ENCODE measurements around the gene MEP1B. TPM values are rescaled to one million over a fixed set of nuclear protein-coding genes. Genes with fewer than 3 reads are reported as not detected.

MEP1B gene
- total RNA-seq: not detected
- long read RNA-seq: 0 reads

GRCh38 chr18:32189790-32190189 lies at the start of gene MEP1B:
Gene MEP1B, plus strand, starts transcription at chr18:32190039. Its CDS starts 32 bp downstream, at chr18:32190071.
- no peak within 1 kb of the TSS for H3K27ac ChIP-seq (replicated peaks)
- no peaks in the 10 kb centered on the region for H3K4me1 ChIP-seq
- no peaks in the 10 kb centered on the region for H3K36me3 ChIP-seq
- H3K9me3 ChIP-seq (replicated peaks): peaks cover 5% of the 10 kb centered on the region
- TF ChIP-seq, protein P1, sequence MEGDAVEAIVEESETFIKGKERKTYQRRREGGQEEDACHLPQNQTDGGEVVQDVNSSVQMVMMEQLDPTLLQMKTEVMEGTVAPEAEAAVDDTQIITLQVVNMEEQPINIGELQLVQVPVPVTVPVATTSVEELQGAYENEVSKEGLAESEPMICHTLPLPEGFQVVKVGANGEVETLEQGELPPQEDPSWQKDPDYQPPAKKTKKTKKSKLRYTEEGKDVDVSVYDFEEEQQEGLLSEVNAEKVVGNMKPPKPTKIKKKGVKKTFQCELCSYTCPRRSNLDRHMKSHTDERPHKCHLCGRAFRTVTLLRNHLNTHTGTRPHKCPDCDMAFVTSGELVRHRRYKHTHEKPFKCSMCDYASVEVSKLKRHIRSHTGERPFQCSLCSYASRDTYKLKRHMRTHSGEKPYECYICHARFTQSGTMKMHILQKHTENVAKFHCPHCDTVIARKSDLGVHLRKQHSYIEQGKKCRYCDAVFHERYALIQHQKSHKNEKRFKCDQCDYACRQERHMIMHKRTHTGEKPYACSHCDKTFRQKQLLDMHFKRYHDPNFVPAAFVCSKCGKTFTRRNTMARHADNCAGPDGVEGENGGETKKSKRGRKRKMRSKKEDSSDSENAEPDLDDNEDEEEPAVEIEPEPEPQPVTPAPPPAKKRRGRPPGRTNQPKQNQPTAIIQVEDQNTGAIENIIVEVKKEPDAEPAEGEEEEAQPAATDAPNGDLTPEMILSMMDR (IDR thresholded peaks at IDR 0.05; ENCODE audit: borderline replicate concordance): no peak
- no peaks in the 10 kb centered on the region for H3K27me3 ChIP-seq (ENCODE audit: low read depth)
- intact Hi-C loops (cut with micrococcal nuclease): no loop called here
- no peak within 1 kb of the TSS for H3K4me3 ChIP-seq
- DNase-seq: no peak

- intact Hi-C loops (cut with micrococcal nuclease): no loop called here
- no peak overlapping the region for H3K27ac ChIP-seq (replicated peaks)
- no peaks in the 10 kb centered on the region for H3K36me3 ChIP-seq
- TF ChIP-seq, protein P1 (IDR thresholded peaks at IDR 0.05; ENCODE audit: borderline replicate concordance): no peak
- no peaks in the 10 kb centered on the region for H3K4me1 ChIP-seq
- H3K4me3 ChIP-seq: no peak overlapping the region
- no peaks in the 10 kb centered on the region for H3K27me3 ChIP-seq (ENCODE audit: low read depth)
- no peak for DNase-seq
- peaks cover 11% of the 10 kb centered on the region for H3K9me3 ChIP-seq (replicated peaks)
These were observed 41.5 kb upstream of the MEP1B start for GRCh38 chr18:32148185-32148870.

- H3K4me1 ChIP-seq: no peaks in the 10 kb centered on the region
- no peak for DNase-seq
- H3K4me3 ChIP-seq: no peak overlapping the region
- peaks cover 11% of the 10 kb centered on the region for H3K9me3 ChIP-seq (replicated peaks)
- H3K36me3 ChIP-seq: no peaks in the 10 kb centered on the region
- peaks cover 6% of the 10 kb centered on the region for H3K27me3 ChIP-seq (ENCODE audit: low read depth)
- TF ChIP-seq, protein P1 (IDR thresholded peaks at IDR 0.05; ENCODE audit: borderline replicate concordance): no peak
- intact Hi-C loops (cut with micrococcal nuclease): loop anchor here (2.0 kb wide), 1 partner anchor 398 kb away; no protein-coding TSS in a partner anchor
- no peak overlapping the region for H3K27ac ChIP-seq (replicated peaks)
These were observed 37.0 kb upstream of the MEP1B start for GRCh38 chr18:32152705-32153448.

DNA sequence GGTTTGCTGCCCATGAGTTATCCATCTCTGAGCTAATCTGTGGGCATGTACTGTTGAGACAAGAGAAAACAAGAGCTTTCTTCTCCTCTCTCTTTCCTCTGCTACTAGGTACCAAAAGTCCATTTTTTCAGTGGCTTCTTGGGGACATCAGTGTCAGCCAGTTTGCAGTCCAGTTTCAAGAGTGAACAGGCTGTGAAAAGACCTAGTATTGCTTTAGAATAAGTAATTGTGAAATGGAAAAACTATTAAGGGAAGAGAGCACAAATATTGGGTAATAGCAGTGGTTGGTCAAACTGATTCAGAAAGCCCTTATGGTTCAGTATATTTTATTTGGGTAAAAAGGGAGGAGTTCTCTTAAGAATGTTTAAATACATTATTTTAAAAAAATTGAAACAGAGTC lies 33.0 kb upstream of the MEP1B start:
- H3K27ac ChIP-seq (replicated peaks): no peak overlapping the region

DNA sequence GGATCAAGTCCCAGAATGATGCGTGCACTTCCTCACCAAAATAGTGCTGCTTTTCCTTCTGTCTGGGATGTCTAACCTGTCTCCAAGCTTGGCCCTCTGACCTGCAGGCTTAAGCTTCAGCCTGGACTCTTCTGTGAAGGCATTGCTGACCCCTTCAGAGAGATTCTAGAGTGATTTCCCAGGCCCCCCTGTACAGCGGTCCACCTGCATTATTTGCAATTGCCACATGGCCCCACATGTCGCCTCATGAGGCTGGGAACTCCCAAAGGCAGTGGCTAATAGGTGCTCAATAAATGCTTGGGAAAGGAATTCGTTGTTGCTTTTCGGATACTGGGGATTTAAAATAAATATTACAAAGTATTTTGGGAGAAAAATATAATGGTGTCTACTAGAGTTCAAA lies 32.3 kb upstream of the MEP1B start:
- Histone ChIP-seq H3K27ac (replicated peaks) (no peak overlapping the region), H3K36me3 (no peaks in the 10 kb centered on the region), H3K9me3 (replicated peaks) (no peaks in the 10 kb centered on the region), H3K4me1 (peaks cover 4% of the 10 kb centered on the region), H3K4me3 (no peak overlapping the region), H3K27me3 (ENCODE audit: low read depth) (peaks cover 6% of the 10 kb centered on the region)
- DNase-seq: no peak
- TF ChIP-seq, protein P1 (IDR thresholded peaks at IDR 0.05; ENCODE audit: borderline replicate concordance): no peak
- intact Hi-C loops (cut with micrococcal nuclease): no loop called here

More for the DNA sequence above, 33.0 kb upstream of the MEP1B start:
- Histone ChIP-seq H3K4me3 (no peak overlapping the region), H3K4me1 (peaks cover 4% of the 10 kb centered on the region), H3K27me3 (ENCODE audit: low read depth) (peaks cover 6% of the 10 kb centered on the region), H3K9me3 (replicated peaks) (no peaks in the 10 kb centered on the region), H3K36me3 (no peaks in the 10 kb centered on the region)
- DNase-seq: no peak
- intact Hi-C loops (cut with micrococcal nuclease): no loop called here
- TF ChIP-seq, protein P1 (IDR thresholded peaks at IDR 0.05; ENCODE audit: borderline replicate concordance): no peak

All from left ventricle myocardium inferior (tissue), 1 donor.